Panc1 (cell line): ENCODE results near the gene CHST8. TPM values are rescaled to one million over a fixed set of nuclear protein-coding genes. Genes with fewer than 3 reads are reported as not detected.

Source experiments
- ATAC-seq: fragments of 200-7000 bp; cut with Tn5 transposase; 2 replicates; pipeline ENCODE4 v1.9.1; 2020; ENCODE audit warnings: mild to moderate bottlenecking, moderate library complexity
- BruUV-seq: library from RNA; stranded (reverse); fragments of 400-500 nt; replicated peaks from 2 replicates; lab custom pipeline; 2021; lab: Mats Ljungman, UMichigan
- CTCF ChIA-PET: fragments of 300-600 bp; sonication (Branson Sonifier 250); formaldehyde crosslinking; loops from one replicate; lab custom pipeline; 2022; ENCODE audit warnings: antibody characterized with exemption; lab: Charles Lee
- POLR2A ChIA-PET: fragments of 300-600 bp; sonication (Branson Sonifier 250); formaldehyde crosslinking; loops from one replicate; lab custom pipeline; 2022; ENCODE audit warnings: antibody characterized with exemption; lab: Charles Lee
- DNase-seq: peaks from one replicate; pipeline ENCODE4 v3.0.0-alpha.2; 2010; ENCODE audit warnings: low read depth, low spot score
- H3K27ac ChIP-seq: 2 replicates; pipeline ENCODE4 v1.5.1; 2011; ENCODE audit warnings: mild to moderate bottlenecking, low read length, inconsistent platforms
- H3K27me3 ChIP-seq: fragments of 200-500 bp; sonication (Bioruptor generic); 2 replicates; pipeline ENCODE4 v1.6.0; 2014; ENCODE audit warnings: low read length, inconsistent platforms; ENCODE audit not compliant: control insufficient read depth, insufficient read depth
- H3K36me3 ChIP-seq: fragments of 200-500 bp; sonication (Bioruptor generic); 2 replicates; pipeline ENCODE4 v1.5.1; 2014; ENCODE audit warnings: inconsistent platforms, mild to moderate bottlenecking, low read length, moderate library complexity; ENCODE audit not compliant: control insufficient read depth, insufficient read depth
- H3K4me1 ChIP-seq: 2 replicates; pipeline ENCODE4 v1.5.1; 2011; ENCODE audit warnings: inconsistent platforms, mild to moderate bottlenecking, low read length, moderate library complexity; ENCODE audit not compliant: control insufficient read depth, insufficient read depth
- H3K4me3 ChIP-seq, 2 experiments: 2 replicates each; pipeline ENCODE4 v1.5.1; 2011 to 2012; ENCODE audit warnings: low read depth in 2 of 2, low read length in 2 of 2, mild to moderate bottlenecking in 2 of 2, inconsistent platforms in 1 of 2, moderate library complexity in 1 of 2
- H3K9me3 ChIP-seq: fragments of 200-500 bp; sonication (Bioruptor generic); 2 replicates; pipeline ENCODE4 v1.5.1; 2014; ENCODE audit warnings: low read depth, mild to moderate bottlenecking, inconsistent platforms, low read length, moderate library complexity; ENCODE audit not compliant: control insufficient read depth, insufficient read depth
- CTCF ChIP-seq: fragments of 450-650 bp; IDR thresholded peaks from 2 replicates; pipeline ENCODE4 v1.5.1; 2017; ENCODE audit warnings: mild to moderate bottlenecking
- POLR2AphosphoS5 ChIP-seq: IDR thresholded peaks from 2 replicates; pipeline ENCODE4 v1.6.1; 2012; ENCODE audit warnings: mild to moderate bottlenecking, low read depth, low read length, moderate library complexity
- REST ChIP-seq, 2 experiments: IDR thresholded peaks; 2 replicates each; pipeline ENCODE4 v1.6.1; 2011 to 2012; ENCODE audit warnings: low read depth in 2 of 2, control low read depth in 1 of 2, low read length in 1 of 2, mild to moderate bottlenecking in 1 of 2, moderate library complexity in 1 of 2; ENCODE audit not compliant: insufficient read depth in 1 of 2
- SIN3A ChIP-seq: IDR thresholded peaks from 2 replicates; pipeline ENCODE4 v1.6.1; 2012; ENCODE audit warnings: low read depth, mild to moderate bottlenecking, low read length, moderate library complexity, borderline replicate concordance; ENCODE audit not compliant: insufficient read depth
- TCF7L2 ChIP-seq: IDR thresholded peaks from 2 replicates; pipeline ENCODE4 v1.6.1; 2011; ENCODE audit warnings: mild to moderate bottlenecking, low read depth, low read length, inconsistent platforms
- in situ Hi-C: cut with HindIII; loops from 2 replicates; pipeline ENCODE4 v1.10.0; 2016; ENCODE audit warnings: low sequenced_read_pairs, low pct_unique_long_range_greater_than_20kb
- intact Hi-C: fragments of 100-400 bp; cut with micrococcal nuclease; formaldehyde crosslinking; loops from one replicate; pipeline ENCODE4 v1.10.0; 2022; ENCODE audit not compliant: unreplicated experiment
- total RNA-seq: library from RNA; stranded (reverse); gene quantifications from one replicate; pipeline ENCODE4 v1.2.1, GENCODE V29; 2021; ENCODE audit not compliant: unreplicated experiment

Gene CHST8
- total RNA-seq, 1 experiment from 2014 or later: 0.28 TPM

GRCh38 chr19:33703821-33704220 is 82.1 kb downstream of the CHST8 start:
- Histone ChIP-seq H3K36me3 (no peaks in the 10 kb centered on the region), H3K27ac (no peak overlapping the region), H3K4me3 (no peak overlapping the region), H3K27me3 (peaks cover 9% of the 10 kb centered on the region), H3K4me1 (no peaks in the 10 kb centered on the region), H3K9me3 (no peaks in the 10 kb centered on the region)
- ATAC-seq (no peak), DNase-seq (no peak)
- ChIA-PET CTCF (interaction anchor here (1.8 kb wide), 1 partner anchor 273 kb away, joined by 5 read pairs; no protein-coding TSS in a partner anchor), POLR2A (no interaction called here)
- BruUV-seq: no TSS peak
- in situ Hi-C loops (loop anchor here (10.0 kb wide), 1 partner anchor 289 kb away; no protein-coding TSS in a partner anchor), intact Hi-C loops (no loop called here)
- TF ChIP-seq REST (IDR thresholded peaks at IDR 0.05; ENCODE audit: insufficient read depth in 1 of 2, low read depth in 2 of 2, low read length in 1 of 2): no peak

GRCh38 chr19:33704271-33704670 is 82.5 kb downstream of the CHST8 start:
- Histone ChIP-seq H3K4me3 (no peak overlapping the region), H3K4me1 (no peaks in the 10 kb centered on the region), H3K36me3 (no peaks in the 10 kb centered on the region), H3K27ac (no peak overlapping the region), H3K27me3 (peaks cover 11% of the 10 kb centered on the region), H3K9me3 (no peaks in the 10 kb centered on the region)
- no peak for DNase-seq
- no TSS peak for BruUV-seq
- TF ChIP-seq SIN3A: no peak
- no peak for TF ChIP-seq CTCF
- TF ChIP-seq POLR2AphosphoS5: no peak
- TF ChIP-seq TCF7L2: no peak
- TF ChIP-seq REST (IDR thresholded peaks at IDR 0.05; ENCODE audit: insufficient read depth in 1 of 2, low read depth in 2 of 2, low read length in 1 of 2): no peak
- no peak for ATAC-seq
- POLR2A ChIA-PET: interaction anchor here (0.7 kb wide), 2 partner anchors 195 to 246 kb away, joined by 8 to 11 read pairs; no protein-coding TSS in a partner anchor
- CTCF ChIA-PET: interaction anchor here (0.5 to 1.8 kb wide), 2 partner anchors 274 to 583 kb away, joined by 3 to 5 read pairs; no protein-coding TSS in a partner anchor
- in situ Hi-C loops (loop anchor here (10.0 kb wide), 1 partner anchor 289 kb away; no protein-coding TSS in a partner anchor), intact Hi-C loops (no loop called here)
